Neuron (in vitro differentiated cells): ENCODE measurements around the gene PKP1.

Source experiments
- H2AFZ ChIP-seq: one replicate; pipeline ENCODE4 v1.6.1; 2013; ENCODE audit warnings: low read depth, mild to moderate bottlenecking, inconsistent platforms, low read length, moderate library complexity
- H3K27me3 ChIP-seq: one replicate; pipeline ENCODE4 v1.6.1; 2013; ENCODE audit warnings: low read length; ENCODE audit not compliant: insufficient read depth
- H3K36me3 ChIP-seq: one replicate; pipeline ENCODE4 v1.6.1; 2013; ENCODE audit warnings: low read length; ENCODE audit not compliant: insufficient read depth
- H3K4me1 ChIP-seq: one replicate; pipeline ENCODE4 v1.6.1; 2013; ENCODE audit warnings: low read length; ENCODE audit not compliant: insufficient read depth
- H3K4me3 ChIP-seq: 2 replicates; pipeline ENCODE4 v1.5.1; 2013; ENCODE audit warnings: mild to moderate bottlenecking, low read length, moderate library complexity
- H3K9me3 ChIP-seq: one replicate; pipeline ENCODE4 v1.6.1; 2013; ENCODE audit warnings: low read length

Gene PKP1

GRCh38 chr1:201277441-201277840 lies 5.9 kb upstream of the PKP1 start:
- no peaks in the 10 kb centered on the region for H3K9me3 ChIP-seq
- no peaks in the 10 kb centered on the region for H3K4me1 ChIP-seq
- no peaks in the 10 kb centered on the region for H3K36me3 ChIP-seq
- H3K4me3 ChIP-seq, result no peak overlapping the region
- no peak overlapping the region for H2AFZ ChIP-seq
- H3K27me3 ChIP-seq, result peaks cover 4% of the 10 kb centered on the region

DNA sequence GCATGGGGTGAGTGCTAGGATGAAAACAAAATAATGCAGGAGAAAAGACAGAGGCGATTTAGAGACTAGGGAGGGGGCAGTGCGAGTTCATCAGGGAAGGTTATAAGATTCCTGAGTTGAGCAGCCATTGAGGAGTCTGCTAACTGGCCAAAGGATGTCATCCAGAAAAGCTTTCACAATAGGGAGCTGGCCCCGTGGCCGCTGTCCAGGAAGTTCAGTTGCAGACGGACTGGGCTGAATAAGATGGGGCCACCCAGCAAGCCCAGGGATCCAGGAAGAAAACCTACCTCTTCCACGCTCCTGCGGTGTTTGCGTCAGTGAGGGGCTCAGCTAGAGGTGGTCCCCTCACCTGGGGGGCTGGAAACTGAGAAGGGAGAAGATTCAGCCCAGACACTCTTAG lies 4.0 kb upstream of the PKP1 start:
- H3K9me3 ChIP-seq, result no peaks in the 10 kb centered on the region
- H3K36me3 ChIP-seq, result no peaks in the 10 kb centered on the region
- no peaks in the 10 kb centered on the region for H3K4me1 ChIP-seq
- H3K27me3 ChIP-seq, result peaks cover 8% of the 10 kb centered on the region
- H3K4me3 ChIP-seq, result no peak overlapping the region
- no peak overlapping the region for H2AFZ ChIP-seq

DNA sequence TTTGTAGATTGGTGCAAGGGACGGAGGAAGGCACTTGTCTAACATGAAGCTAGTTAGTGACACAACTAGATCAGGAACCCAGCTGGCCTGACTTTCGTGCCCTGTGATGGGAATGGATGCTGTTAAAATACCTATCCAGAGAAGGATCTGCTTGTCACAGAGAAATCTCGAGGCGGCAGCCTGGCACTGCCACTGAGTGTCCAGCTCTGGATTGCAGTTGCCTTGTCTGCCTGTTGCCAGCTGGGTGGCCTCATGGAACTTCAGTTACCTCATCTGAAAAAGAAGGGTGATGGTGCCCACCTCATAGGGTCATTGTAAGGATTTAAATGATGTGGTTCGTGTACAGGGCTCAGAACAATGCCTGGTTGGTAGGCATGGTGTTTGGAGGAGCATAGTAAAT lies 2.4 kb upstream of the PKP1 start:
- no peaks in the 10 kb centered on the region for H3K9me3 ChIP-seq
- no peak overlapping the region for H3K4me3 ChIP-seq
- H2AFZ ChIP-seq, result no peak overlapping the region

GRCh38 chr1:201281573-201281972 lies 1.7 kb upstream of the PKP1 start:
- Histone ChIP-seq H3K36me3 (no peaks in the 10 kb centered on the region), H3K4me1 (no peaks in the 10 kb centered on the region), H3K9me3 (no peaks in the 10 kb centered on the region), H3K27me3 (peaks cover 10% of the 10 kb centered on the region), H3K4me3 (no peak overlapping the region), H2AFZ (no peak overlapping the region)

More for the DNA sequence above, 2.4 kb upstream of the PKP1 start:
- no peaks in the 10 kb centered on the region for H3K36me3 ChIP-seq
- H3K27me3 ChIP-seq, result peaks cover 10% of the 10 kb centered on the region
- H3K4me1 ChIP-seq, result no peaks in the 10 kb centered on the region

DNA sequence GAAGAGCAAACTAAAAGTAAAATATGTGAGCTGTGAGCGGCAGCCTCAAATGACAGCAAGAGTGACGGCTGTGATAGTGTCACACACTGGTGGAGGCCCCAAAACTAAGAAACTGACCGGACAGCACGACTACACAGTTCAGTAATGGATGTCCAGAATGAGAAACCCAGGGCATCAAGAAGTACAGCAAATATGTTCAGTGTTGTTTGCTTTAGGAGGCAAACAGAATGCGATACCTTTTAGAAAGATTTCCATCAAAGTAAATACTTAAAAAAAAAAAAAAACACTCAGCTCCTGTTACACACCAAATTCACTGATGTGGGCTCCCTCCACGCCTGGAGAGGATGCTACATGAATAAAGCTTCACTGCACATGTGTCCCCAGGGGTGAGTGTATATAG lies 1.1 kb upstream of the PKP1 start:
- Histone ChIP-seq H3K36me3 (no peaks in the 10 kb centered on the region), H3K27me3 (peaks cover 13% of the 10 kb centered on the region), H3K9me3 (no peaks in the 10 kb centered on the region), H3K4me3 (no peak overlapping the region), H3K4me1 (peaks cover 1% of the 10 kb centered on the region), H2AFZ (no peak overlapping the region)

DNA sequence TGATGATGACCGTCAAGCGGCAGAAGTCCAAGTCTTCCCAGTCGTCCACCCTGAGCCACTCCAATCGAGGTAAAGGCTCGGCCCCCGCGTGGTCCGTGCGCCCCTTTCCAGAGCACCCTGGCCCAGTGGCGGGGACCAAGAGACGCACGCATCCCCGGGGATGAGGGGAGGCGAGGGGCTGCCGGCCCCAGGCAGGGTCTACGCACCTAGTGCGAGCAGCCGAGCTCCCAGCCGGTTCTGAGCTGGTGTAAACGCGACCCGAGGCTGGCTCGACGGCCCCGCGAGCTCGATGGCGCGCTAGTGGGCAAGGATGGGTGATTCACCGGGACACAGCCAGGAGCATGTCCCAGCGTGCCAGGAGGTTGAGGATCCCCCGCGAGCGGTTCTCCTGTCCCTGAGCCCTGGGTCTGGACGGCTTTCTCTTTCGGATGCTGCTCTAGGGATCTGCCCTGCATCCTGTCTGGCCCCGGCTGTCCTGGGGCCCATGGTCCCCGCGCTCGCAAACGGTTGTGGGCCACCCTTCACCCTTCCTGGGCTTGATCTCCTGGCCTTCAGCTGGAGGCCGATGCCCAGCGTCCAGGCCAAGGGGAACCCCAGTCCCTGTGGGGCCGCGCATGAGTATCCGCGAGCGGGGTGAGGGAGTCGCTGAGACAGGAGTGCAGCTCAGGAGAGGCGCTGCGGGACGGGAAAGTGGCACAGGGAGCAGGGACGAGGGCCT lies 689 bp downstream of the PKP1 start:
- Histone ChIP-seq H3K4me3 (no peak overlapping the region), H3K27me3 (peaks cover 13% of the 10 kb centered on the region)

DNA sequence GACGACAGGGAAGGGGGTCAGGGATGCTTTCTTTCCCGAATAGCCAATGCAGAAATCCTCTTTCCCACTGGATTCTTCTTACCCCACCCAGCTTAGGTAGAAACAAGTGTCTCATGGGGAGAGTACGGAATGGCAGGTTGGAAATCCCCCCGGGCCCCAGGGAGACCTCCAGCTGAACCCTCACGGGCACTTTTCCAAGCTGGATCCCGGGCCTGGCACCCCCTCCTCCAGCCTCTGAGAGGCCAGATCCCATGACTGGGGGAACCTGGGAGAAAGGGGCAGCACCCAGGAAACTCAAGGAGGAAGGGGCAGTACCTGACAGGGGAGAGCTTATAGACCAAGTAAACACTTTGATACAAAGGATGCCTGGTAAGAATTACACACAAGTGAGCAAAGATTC lies 1.3 kb downstream of the PKP1 start:
- no peak overlapping the region for H3K4me3 ChIP-seq
- peaks cover 2% of the 10 kb centered on the region for H3K4me1 ChIP-seq
- H3K9me3 ChIP-seq, result no peaks in the 10 kb centered on the region
- no peak overlapping the region for H2AFZ ChIP-seq
- H3K36me3 ChIP-seq, result no peaks in the 10 kb centered on the region
- peaks cover 16% of the 10 kb centered on the region for H3K27me3 ChIP-seq

More for the DNA sequence above, 689 bp downstream of the PKP1 start:
- Histone ChIP-seq H3K4me1 (peaks cover 2% of the 10 kb centered on the region), H3K36me3 (no peaks in the 10 kb centered on the region), H2AFZ (no peak overlapping the region), H3K9me3 (no peaks in the 10 kb centered on the region)

GRCh38 chr1:201285846-201286245 lies 2.5 kb downstream of the PKP1 start:
- Histone ChIP-seq H3K9me3 (no peaks in the 10 kb centered on the region), H3K27me3 (peaks cover 12% of the 10 kb centered on the region), H3K4me1 (peaks cover 2% of the 10 kb centered on the region), H3K4me3 (no peak overlapping the region), H2AFZ (no peak overlapping the region), H3K36me3 (no peaks in the 10 kb centered on the region)

DNA sequence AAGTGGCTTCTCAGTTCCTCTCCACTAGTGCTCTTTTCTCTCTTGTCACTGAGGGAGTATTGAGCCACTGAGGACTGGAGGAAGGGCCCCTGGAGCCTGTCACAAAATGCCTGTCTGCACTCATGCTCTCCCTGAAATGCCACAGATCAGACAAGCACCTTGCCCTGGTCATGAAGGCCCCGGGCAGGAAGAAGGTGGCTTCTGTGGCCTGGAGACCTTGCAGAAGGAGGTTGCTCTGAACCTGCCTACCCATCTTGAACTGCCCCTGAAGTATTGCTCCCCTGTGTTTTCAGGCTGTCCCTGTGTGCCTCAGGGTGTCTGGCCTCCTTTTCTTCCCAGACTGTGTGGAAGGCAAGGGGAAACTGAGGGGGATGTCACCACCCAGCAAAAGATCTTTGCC lies 3.1 kb downstream of the PKP1 start:
- Histone ChIP-seq H3K36me3 (no peaks in the 10 kb centered on the region), H2AFZ (no peak overlapping the region), H3K9me3 (no peaks in the 10 kb centered on the region), H3K27me3 (peaks cover 12% of the 10 kb centered on the region), H3K4me3 (no peak overlapping the region), H3K4me1 (peaks cover 2% of the 10 kb centered on the region)

DNA sequence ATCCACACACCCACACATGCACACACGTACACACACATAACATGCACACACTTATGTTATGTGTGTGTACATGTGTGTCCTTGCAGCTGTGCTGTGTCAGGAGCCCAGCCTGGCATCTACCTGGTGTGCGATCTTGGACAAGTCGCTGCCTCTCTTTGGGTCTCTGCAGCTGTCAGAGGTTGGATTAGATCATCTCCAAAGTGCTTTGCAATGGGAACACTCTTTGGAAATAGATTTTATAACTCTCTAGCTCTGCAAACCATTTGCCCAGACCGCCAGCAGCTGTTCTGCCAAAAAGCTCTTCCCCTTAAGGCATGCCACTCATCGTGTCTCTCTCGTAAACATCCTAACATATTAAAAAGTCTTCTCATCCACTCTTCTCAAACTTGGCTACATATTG lies 4.7 kb downstream of the PKP1 start:
- H3K9me3 ChIP-seq, result no peaks in the 10 kb centered on the region
- H3K4me1 ChIP-seq, result peaks cover 2% of the 10 kb centered on the region
- H2AFZ ChIP-seq, result no peak overlapping the region
- peaks cover 8% of the 10 kb centered on the region for H3K27me3 ChIP-seq
- H3K4me3 ChIP-seq, result no peak overlapping the region
- H3K36me3 ChIP-seq, result no peaks in the 10 kb centered on the region

GRCh38 chr1:201288765-201289164 lies 5.5 kb downstream of the PKP1 start:
- Histone ChIP-seq H3K4me1 (peaks cover 2% of the 10 kb centered on the region), H2AFZ (no peak overlapping the region), H3K9me3 (no peaks in the 10 kb centered on the region), H3K4me3 (no peak overlapping the region), H3K36me3 (no peaks in the 10 kb centered on the region), H3K27me3 (peaks cover 8% of the 10 kb centered on the region)

DNA sequence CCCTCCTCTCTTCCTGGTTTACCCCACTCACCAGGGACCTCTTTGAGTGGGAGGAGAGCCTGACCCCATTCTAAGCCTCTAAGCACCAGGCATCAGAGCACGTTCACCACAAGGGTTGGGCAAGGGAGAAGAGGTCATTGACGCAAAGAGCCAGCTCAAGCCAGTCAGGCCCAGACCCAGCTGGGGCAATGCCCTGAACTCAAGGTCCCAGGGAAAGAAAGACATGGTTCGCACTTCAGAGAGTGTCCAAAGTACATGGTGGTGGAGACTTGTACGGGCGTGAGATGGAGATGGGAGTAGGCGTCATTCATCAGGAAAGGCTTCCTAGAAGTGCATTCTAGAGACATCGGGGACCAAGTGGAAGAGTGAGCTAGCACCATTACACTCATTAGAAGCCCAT lies 7.2 kb downstream of the PKP1 start:
- peaks cover 11% of the 10 kb centered on the region for H3K4me1 ChIP-seq
- no peaks in the 10 kb centered on the region for H3K36me3 ChIP-seq
- H3K4me3 ChIP-seq, result no peak overlapping the region
- H3K9me3 ChIP-seq, result no peaks in the 10 kb centered on the region
- peaks cover 6% of the 10 kb centered on the region for H3K27me3 ChIP-seq
- no peak overlapping the region for H2AFZ ChIP-seq

DNA sequence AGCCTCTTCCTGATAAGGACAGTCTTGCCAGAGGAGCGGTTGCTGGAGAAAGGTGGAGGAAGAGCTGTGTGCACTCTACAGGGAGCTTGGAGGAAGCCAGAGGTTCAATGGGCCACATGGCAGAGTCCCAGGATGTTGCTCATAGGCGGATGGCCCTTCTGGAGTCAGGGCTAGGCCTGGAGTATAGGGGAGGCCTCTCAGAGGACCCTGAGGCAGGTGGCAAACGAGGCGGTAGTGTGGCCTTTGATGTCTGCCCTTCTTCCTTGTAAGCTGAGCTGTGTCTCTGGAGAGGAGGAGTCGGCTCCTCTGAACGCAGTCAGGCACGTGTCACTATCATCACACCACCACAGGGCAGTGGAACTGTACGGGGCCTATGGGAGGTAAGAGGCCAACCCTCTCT lies 8.6 kb downstream of the PKP1 start:
- no peaks in the 10 kb centered on the region for H3K9me3 ChIP-seq
- H2AFZ ChIP-seq, result no peak overlapping the region
- H3K4me1 ChIP-seq, result peaks cover 11% of the 10 kb centered on the region
- no peak overlapping the region for H3K4me3 ChIP-seq
- peaks cover 5% of the 10 kb centered on the region for H3K27me3 ChIP-seq
- H3K36me3 ChIP-seq, result no peaks in the 10 kb centered on the region

GRCh38 chr1:201294876-201295275 lies 11.6 kb downstream of the PKP1 start:
- H3K4me1 ChIP-seq, result peaks cover 9% of the 10 kb centered on the region
- H3K4me3 ChIP-seq, result no peak overlapping the region
- no peaks in the 10 kb centered on the region for H3K9me3 ChIP-seq
- no peaks in the 10 kb centered on the region for H3K36me3 ChIP-seq
- no peak overlapping the region for H2AFZ ChIP-seq
- no peaks in the 10 kb centered on the region for H3K27me3 ChIP-seq
